Measurements from ENCODE around the gene EFCAB12. TPM values are rescaled to one million over a fixed set of nuclear protein-coding genes. Genes with fewer than 3 reads are reported as not detected.

The EFCAB12 gene
- total RNA-seq, 1 donor from 2014 or later, result not detected

- H3K4me1 ChIP-seq, result no peaks in the 10 kb centered on the region
- DNase-seq (ENCODE audit: extremely low spot score in 2 of 2), result no peak
- no peak for TF ChIP-seq CTCF (IDR thresholded peaks at IDR 0.05)
- no peak for TF ChIP-seq POLR2A (IDR thresholded peaks at IDR 0.05)
- no peak for TF ChIP-seq POLR2AphosphoS5 (IDR thresholded peaks at IDR 0.05; ENCODE audit: insufficient read depth in 1 of 2, low read depth in 1 of 2)
- H3K27ac ChIP-seq, result no peak overlapping the region
- intact Hi-C loops (cut with DNase I), result no loop called here
- no peaks in the 10 kb centered on the region for H3K27me3 ChIP-seq
- H3K36me3 ChIP-seq, result peaks cover 0 to 15% of the 10 kb centered on the region in 2 donors
- no peak overlapping the region for H3K4me3 ChIP-seq
- H3K9me3 ChIP-seq, result no peaks in the 10 kb centered on the region
Observed at GRCh38 chr3:129473067-129473768, 44.8 kb upstream of the EFCAB12 start.

- no peak for DNase-seq (ENCODE audit: extremely low spot score in 2 of 2)
- no peaks in the 10 kb centered on the region for H3K9me3 ChIP-seq
- intact Hi-C loops (cut with DNase I), result no loop called here
- no peaks in the 10 kb centered on the region for H3K4me1 ChIP-seq
- H3K27me3 ChIP-seq, result no peaks in the 10 kb centered on the region
- no peak overlapping the region for H3K27ac ChIP-seq
- TF ChIP-seq POLR2A (IDR thresholded peaks at IDR 0.05), result no peak
- no peak for TF ChIP-seq CTCF (IDR thresholded peaks at IDR 0.05)
- no peak for TF ChIP-seq POLR2AphosphoS5 (IDR thresholded peaks at IDR 0.05; ENCODE audit: insufficient read depth in 1 of 2, low read depth in 1 of 2)
- no peak overlapping the region for H3K4me3 ChIP-seq
- H3K36me3 ChIP-seq, result peaks cover 0 to 5% of the 10 kb centered on the region in 2 donors
Observed at GRCh38 chr3:129470861-129471260, 42.4 kb upstream of the EFCAB12 start.

- peaks cover 0 to 5% of the 10 kb centered on the region in 2 donors for H3K36me3 ChIP-seq
- H3K9me3 ChIP-seq, result no peaks in the 10 kb centered on the region
- TF ChIP-seq CTCF (IDR thresholded peaks at IDR 0.05) (no peak), POLR2AphosphoS5 (IDR thresholded peaks at IDR 0.05; ENCODE audit: insufficient read depth in 1 of 2, low read depth in 1 of 2) (no peak), POLR2A (IDR thresholded peaks at IDR 0.05) (no peak)
- no peaks in the 10 kb centered on the region for H3K4me1 ChIP-seq
- H3K27ac ChIP-seq, result no peak overlapping the region
- intact Hi-C loops (cut with DNase I), result no loop called here
- H3K4me3 ChIP-seq, result no peak overlapping the region
- no peaks in the 10 kb centered on the region for H3K27me3 ChIP-seq
- no peak for DNase-seq (ENCODE audit: extremely low spot score in 2 of 2)
Observed at GRCh38 chr3:129469026-129469425, 40.6 kb upstream of the EFCAB12 start.

- Histone ChIP-seq H3K36me3 (peaks cover 0 to 5% of the 10 kb centered on the region in 2 donors), H3K27ac (no peak overlapping the region)
- intact Hi-C loops (cut with DNase I), result no loop called here
Observed at GRCh38 chr3:129467932-129468331, 39.5 kb upstream of the EFCAB12 start.

More at GRCh38 chr3:129467932-129468331, 39.5 kb upstream of the EFCAB12 start:
- no peak for DNase-seq (ENCODE audit: extremely low spot score in 2 of 2)
- Histone ChIP-seq H3K27me3 (no peaks in the 10 kb centered on the region), H3K9me3 (no peaks in the 10 kb centered on the region), H3K4me1 (no peaks in the 10 kb centered on the region), H3K4me3 (no peak overlapping the region)
- TF ChIP-seq POLR2AphosphoS5 (IDR thresholded peaks at IDR 0.05; ENCODE audit: insufficient read depth in 1 of 2, low read depth in 1 of 2), result no peak
- no peak for TF ChIP-seq POLR2A (IDR thresholded peaks at IDR 0.05)
- no peak for TF ChIP-seq CTCF (IDR thresholded peaks at IDR 0.05)
